Adipose tissue (tissue), 3 donors: ENCODE measurements around the gene KIF17. TPM values are rescaled to one million over a fixed set of nuclear protein-coding genes. Genes with fewer than 3 reads are reported as not detected.

Experiments used
- H3K27ac ChIP-seq: one replicate; pipeline ENCODE4 v1.5.1; 2013; ENCODE audit warnings: low read depth, low read length
- WGBS, 3 donors: extraction: QIAGEN DNeasy Blood & Tissue Kit; methylation state at CpG; one replicate each; pipeline ENCODE4 v1.1.7; 2013; 5-methylcytosine and 5-hydroxymethylcytosine counted together
- polyA plus RNA-seq, 3 donors: library from polyadenylated mRNA; stranded (reverse); fragments of 200-250 nt; gene quantifications; one replicate each; pipeline ENCODE4 v1.2.3, GENCODE V29; 2013
- donor health status: healthy with polysubstance abuse.
- donor health status: Bipolar disorder and iron deficiency.
- donor health status: healthy.

The KIF17 gene
- polyA plus RNA-seq, 3 donors = 0.89 to 5.4 (median 4.2) TPM

- WGBS, 3 donors = 51 to 60% (median 56%) methylated on average over 14 of the region's 14 CpGs
- no peak overlapping the region for H3K27ac ChIP-seq
Observed at GRCh38 chr1:20729155-20729931, 11.5 kb upstream of the KIF17 start.

- H3K27ac ChIP-seq = no peak overlapping the region
- WGBS, 3 donors = 54 to 72% (median 63%) methylated on average over 9 of the region's 9 CpGs
Observed at GRCh38 chr1:20728371-20729154, 10.8 kb upstream of the KIF17 start.

- 45 to 51% (median 49%) methylated on average over 13 of the region's 13 CpGs for WGBS, 3 donors
- no peak overlapping the region for H3K27ac ChIP-seq
Observed at GRCh38 chr1:20727746-20728316, 10.0 kb upstream of the KIF17 start.

GRCh38 chr1:20726932-20727745, 9.3 kb upstream of the KIF17 start:
- 91 to 93% (median 91%) methylated on average over 17 of the region's 17 CpGs for WGBS, 3 donors
- no peak overlapping the region for H3K27ac ChIP-seq

GRCh38 chr1:20726118-20726911, 8.5 kb upstream of the KIF17 start:
- H3K27ac ChIP-seq = no peak overlapping the region
- 87 to 90% (median 89%) methylated on average over 23 to 25 of the region's 25 CpGs for WGBS, 3 donors

GRCh38 chr1:20725189-20726117, 7.6 kb upstream of the KIF17 start:
- WGBS, 3 donors = 71 to 86% (median 78%) methylated on average over 25 to 29 of the region's 29 CpGs
- H3K27ac ChIP-seq = no peak overlapping the region

GRCh38 chr1:20724364-20725188, 6.8 kb upstream of the KIF17 start:
- no peak overlapping the region for H3K27ac ChIP-seq
- 91 to 93% (median 92%) methylated on average over 17 of the region's 17 CpGs for WGBS, 3 donors

- no peak overlapping the region for H3K27ac ChIP-seq
- WGBS, 3 donors = 87 to 94% (median 92%) methylated on average over 28 to 35 of the region's 35 CpGs
Observed at GRCh38 chr1:20723537-20724363, 5.9 kb upstream of the KIF17 start.

GRCh38 chr1:20723159-20723536, 5.3 kb upstream of the KIF17 start:
- H3K27ac ChIP-seq = no peak overlapping the region
- 88 to 91% (median 89%) methylated on average over 4 of the region's 4 CpGs for WGBS, 3 donors

- 91 to 92% (median 92%) methylated on average over 26 to 29 of the region's 29 CpGs for WGBS, 3 donors
- H3K27ac ChIP-seq = no peak overlapping the region
Observed at GRCh38 chr1:20721117-20722061, 3.6 kb upstream of the KIF17 start.

- 86 to 90% (median 89%) methylated on average over 12 of the region's 12 CpGs for WGBS, 3 donors
- no peak overlapping the region for H3K27ac ChIP-seq
Observed at GRCh38 chr1:20720631-20721091, 2.9 kb upstream of the KIF17 start.

- no peak overlapping the region for H3K27ac ChIP-seq
- WGBS, 3 donors = 74 to 80% (median 78%) methylated on average over 5 of the region's 5 CpGs
Observed at GRCh38 chr1:20719871-20720620, 2.2 kb upstream of the KIF17 start.

GRCh38 chr1:20719261-20719660, 1.5 kb upstream of the KIF17 start:
- no peak overlapping the region for H3K27ac ChIP-seq
- 88 to 90% (median 88%) methylated on average over 8 of the region's 8 CpGs for WGBS, 3 donors
